OCI-LY1 (cell line): Measurements from ENCODE around the gene EIF4ENIF1.

Source experiments
- EZH2 ChIP-seq: fragments of 200-600 bp; sonication (generic), shearing (Covaris generic); IDR thresholded peaks from 2 replicates; pipeline ENCODE4 v1.8.0; 2017; ENCODE audit warnings: borderline replicate concordance, mixed run types, mild to moderate bottlenecking, antibody characterized with exemption, low read length, moderate library complexity, mixed read lengths
- TF ChIP-seq, protein P1 (sequence below): fragments of 200-600 bp; sonication (generic), shearing (Covaris generic); IDR thresholded peaks from 2 replicates; pipeline ENCODE4 v1.5.1; 2017; ENCODE audit warnings: mild to moderate bottlenecking, antibody characterized with exemption, low read length, moderate library complexity, mixed read lengths

DNA sequence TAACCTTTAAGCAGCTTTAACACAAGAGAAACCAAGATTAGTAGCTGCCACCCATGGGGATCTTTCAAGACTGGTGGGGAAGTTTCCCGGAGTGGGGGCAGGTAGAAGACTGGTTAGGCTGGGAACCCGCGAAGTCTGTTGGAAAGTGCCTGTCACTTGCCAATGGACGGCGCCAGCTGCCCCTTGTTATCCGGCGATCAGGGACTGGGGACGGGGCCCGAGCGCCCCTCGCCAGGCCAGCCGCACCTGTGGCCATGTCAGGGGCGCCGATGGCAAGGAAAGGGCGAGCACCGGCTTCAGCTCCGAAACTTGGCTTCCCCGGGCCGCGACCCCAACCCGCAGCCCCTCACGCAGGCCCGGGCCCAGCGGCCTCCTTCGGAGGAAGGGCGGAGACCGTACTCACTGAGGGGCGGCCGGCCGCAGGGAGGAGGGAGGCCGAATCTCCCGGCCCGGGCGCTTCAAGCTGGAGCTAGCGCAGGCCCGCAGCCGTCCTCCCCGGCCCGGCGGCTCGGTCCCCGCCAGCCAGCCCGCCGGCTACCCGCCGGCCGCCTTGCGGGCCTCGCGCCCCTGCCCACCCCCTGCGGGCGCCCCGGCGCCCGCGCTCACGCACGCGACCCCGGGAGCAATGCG is 539 bp downstream of the EIF4ENIF1 start:
- no peak for TF ChIP-seq EZH2
- TF ChIP-seq, protein P1, sequence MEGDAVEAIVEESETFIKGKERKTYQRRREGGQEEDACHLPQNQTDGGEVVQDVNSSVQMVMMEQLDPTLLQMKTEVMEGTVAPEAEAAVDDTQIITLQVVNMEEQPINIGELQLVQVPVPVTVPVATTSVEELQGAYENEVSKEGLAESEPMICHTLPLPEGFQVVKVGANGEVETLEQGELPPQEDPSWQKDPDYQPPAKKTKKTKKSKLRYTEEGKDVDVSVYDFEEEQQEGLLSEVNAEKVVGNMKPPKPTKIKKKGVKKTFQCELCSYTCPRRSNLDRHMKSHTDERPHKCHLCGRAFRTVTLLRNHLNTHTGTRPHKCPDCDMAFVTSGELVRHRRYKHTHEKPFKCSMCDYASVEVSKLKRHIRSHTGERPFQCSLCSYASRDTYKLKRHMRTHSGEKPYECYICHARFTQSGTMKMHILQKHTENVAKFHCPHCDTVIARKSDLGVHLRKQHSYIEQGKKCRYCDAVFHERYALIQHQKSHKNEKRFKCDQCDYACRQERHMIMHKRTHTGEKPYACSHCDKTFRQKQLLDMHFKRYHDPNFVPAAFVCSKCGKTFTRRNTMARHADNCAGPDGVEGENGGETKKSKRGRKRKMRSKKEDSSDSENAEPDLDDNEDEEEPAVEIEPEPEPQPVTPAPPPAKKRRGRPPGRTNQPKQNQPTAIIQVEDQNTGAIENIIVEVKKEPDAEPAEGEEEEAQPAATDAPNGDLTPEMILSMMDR, result no peak
